K562 (cell line): ENCODE measurements around the gene IGSF21. TPM values are rescaled to one million over a fixed set of nuclear protein-coding genes. Genes with fewer than 3 reads are reported as not detected.

Experiments used
- ARID1B ChIP-seq: fragments of 450-650 bp; IDR thresholded peaks from 2 replicates; pipeline ENCODE4 v1.6.1; 2016; ENCODE audit warnings: antibody characterized with exemption, mild to moderate bottlenecking, inconsistent platforms
- ATF1 ChIP-seq, 2 experiments: fragments of 450-650 bp in 1 of 2; IDR thresholded peaks; 2 replicates each; pipeline ENCODE4 v1.6.1; 2016; ENCODE audit warnings: missing compliant biosample characterization in 1 of 2, missing genetic modification characterization in 1 of 2
- ATF4 ChIP-seq: fragments of 450-650 bp; formaldehyde crosslinking; IDR thresholded peaks from 2 replicates; pipeline ENCODE4 v1.4.0; 2022; ENCODE audit warnings: mild to moderate bottlenecking, moderate library complexity
- GABPA ChIP-seq: fragments of 200-800 bp; sonication (Bioruptor generic); conservative IDR thresholded peaks from 2 replicates; pipeline ENCODE4 v1.6.1; 2016; ENCODE audit warnings: low read depth, missing genetic modification characterization, missing compliant biosample characterization
- HBP1 ChIP-seq: fragments of 450-650 bp; formaldehyde crosslinking; IDR thresholded peaks from 2 replicates; pipeline ENCODE4 v1.4.0; 2022; ENCODE audit warnings: missing genetic modification characterization
- HIVEP1 ChIP-seq: fragments of 250-450 bp; sonication (Bioruptor Pico); IDR thresholded peaks from 2 replicates; pipeline ENCODE4 v1.4.0; 2020; ENCODE audit warnings: mild to moderate bottlenecking
- ID3 ChIP-seq, 2 experiments: fragments of 250-450 bp in 1 of 2; fragments of 450-650 bp in 1 of 2; sonication (Bioruptor Pico) in 1 of 2; IDR thresholded peaks; 2 replicates each; pipeline versions ENCODE4 v1.6.1 to v1.8.0; 2016 to 2021; ENCODE audit warnings: mild to moderate bottlenecking in 2 of 2, moderate library complexity in 2 of 2, missing compliant biosample characterization in 1 of 2, missing genetic modification characterization in 1 of 2
- ILF3 ChIP-seq: fragments of 450-650 bp; IDR thresholded peaks from 2 replicates; pipeline ENCODE4 v1.6.1; 2018; ENCODE audit warnings: antibody characterized with exemption, mild to moderate bottlenecking, moderate library complexity, borderline replicate concordance
- NR2C1 ChIP-seq, 2 experiments: fragments of 450-650 bp; IDR thresholded peaks; 2 replicates each; pipeline ENCODE4 v1.6.1; 2017; ENCODE audit warnings: mild to moderate bottlenecking in 2 of 2, antibody characterized with exemption in 1 of 2, inconsistent platforms in 1 of 2, missing compliant biosample characterization in 1 of 2, missing genetic modification characterization in 1 of 2
- NUFIP1 ChIP-seq: fragments of 450-650 bp; IDR thresholded peaks from 2 replicates; pipeline ENCODE4 v1.6.1; 2018; ENCODE audit not compliant: partially characterized antibody
- PATZ1 ChIP-seq: fragments of 250-450 bp; sonication (Bioruptor Pico); IDR thresholded peaks from 2 replicates; pipeline ENCODE4 v1.5.0; 2020; ENCODE audit warnings: mild to moderate bottlenecking, borderline replicate concordance
- POLR2AphosphoS5 ChIP-seq: IDR thresholded peaks from 2 replicates; pipeline ENCODE4 v1.6.1; 2011; ENCODE audit warnings: mild to moderate bottlenecking, low read depth, low read length, moderate library complexity; ENCODE audit not compliant: control insufficient read depth, insufficient read depth
- PURB ChIP-seq: sonication (generic); formaldehyde crosslinking; IDR thresholded peaks from 2 replicates; pipeline ENCODE4 v1.9.0; 2021; ENCODE audit warnings: low read depth, mild to moderate bottlenecking, missing genetic modification reagents
- SRF ChIP-seq, 2 experiments: fragments of 250-450, 450-650 bp in 1 of 2; sonication (Bioruptor Pico) in 1 of 2; sonication (generic) in 1 of 2; formaldehyde crosslinking; IDR thresholded peaks; 2 replicates each; pipeline versions ENCODE4 v1.5.0 to v1.5.1; 2020 to 2022; ENCODE audit warnings: mild to moderate bottlenecking in 1 of 2, missing genetic modification reagents in 1 of 2
- STAT5A ChIP-seq: IDR thresholded peaks from 2 replicates; pipeline ENCODE4 v1.6.1; 2012; ENCODE audit warnings: low read length, inconsistent platforms, borderline replicate concordance
- VEZF1 ChIP-seq: fragments of 200-800 bp; sonication (Bioruptor generic); IDR thresholded peaks from 2 replicates; pipeline ENCODE4 v1.6.1; 2017; ENCODE audit warnings: missing genetic modification characterization, missing compliant biosample characterization
- ZNF445 ChIP-seq: fragments of 250-450 bp; sonication (Bioruptor Pico); IDR thresholded peaks from 2 replicates; pipeline ENCODE4 v1.4.0; 2020; ENCODE audit warnings: low read depth, mild to moderate bottlenecking, moderate library complexity
- ZNF644 ChIP-seq: fragments of 200-800 bp; sonication (Bioruptor generic); IDR thresholded peaks from 2 replicates; pipeline ENCODE4 v1.6.1; 2016; ENCODE audit warnings: low read depth, missing genetic modification characterization, missing compliant biosample characterization
- polyA plus RNA-seq, 8 experiments: library from polyadenylated mRNA; depleted of rRNA in 4 of 8; stranded (reverse) in 5 of 8; unstranded in 3 of 8; fragments of >200 nt; fragmentation: Nextera tagmentation in 2 of 8; fragmentation: Illumina TruSeq in 1 of 8; extraction: Ambion mirVana in 2 of 8; extraction: Trizol in 1 of 8; gene quantifications; 2 replicates each; pipeline versions ENCODE4 v1.2.1 to v1.2.3, GENCODE V29; 2011 to 2014; ENCODE audit warnings: inconsistent platforms in 1 of 8, missing spikeins in 1 of 8
- total RNA-seq, 7 experiments: library from RNA; depleted of rRNA in 6 of 7; stranded (reverse); fragments of >200 nt in 6 of 7; fragmentation: Illumina TruSeq in 2 of 7; extraction: Trizol in 2 of 7; gene quantifications; 2 replicates each; pipeline versions ENCODE4 v1.2.1 to v1.2.3, GENCODE V29; 2011 to 2021; ENCODE audit warnings: low replicate concordance in 1 of 7

Gene IGSF21
- total and polyA plus RNA-seq, 9 of the 15 experiments (the other 6 are each of a cell fraction or from before 2014, with no cell fraction given) = not detected

GRCh38 chr1:18415448-18416027 lies 307.9 kb downstream of the IGSF21 start (continued):
- 0 out of 2 replicates have a peak, but pooled peaks have one; percentile 54 for TF ChIP-seq ATF4 (CRISPR knock-in tag)
- no peak for TF ChIP-seq NUFIP1
- TF ChIP-seq STAT5A = peak; percentile 87
- TF ChIP-seq NR2C1 (IDR thresholded peaks at IDR 0.05) = no peak
- peak; percentile 12; the same call in 1 of the 2 replicates for TF ChIP-seq NR2C1 (tag; IDR thresholded peaks at IDR 0.05)
- TF ChIP-seq ID3 (CRISPR knock-in tag; IDR thresholded peaks at IDR 0.05) = no peak
- 0 out of 2 replicates have a peak, but pooled peaks have one; percentile 35 for TF ChIP-seq ID3 (tag; IDR thresholded peaks at IDR 0.05)
- TF ChIP-seq PURB (CRISPR knock-in tag) = no peak
- TF ChIP-seq ILF3 = no peak
- TF ChIP-seq HIVEP1 (CRISPR knock-in tag) = 0 out of 2 replicates have a peak, but pooled peaks have one; percentile 51
- TF ChIP-seq VEZF1 (CRISPR knock-in tag) = peak; percentile 41
- peak; percentile 74; the same call in 1 of the 2 replicates for TF ChIP-seq ZNF644
- no peak for TF ChIP-seq POLR2AphosphoS5
- no peak for TF ChIP-seq ZNF445 (CRISPR knock-in tag)
- peak; percentile 39; the same call in 1 of the 2 replicates for TF ChIP-seq GABPA (tag)
- TF ChIP-seq ATF1 (CRISPR knock-in tag; IDR thresholded peaks at IDR 0.05) = no peak
- TF ChIP-seq ATF1 (tag; IDR thresholded peaks at IDR 0.05) = 0 out of 2 replicates have a peak, but pooled peaks have one; percentile 17
- TF ChIP-seq HBP1 (CRISPR knock-in tag) = peak; percentile 22; the same call in 1 of the 2 replicates
- TF ChIP-seq ARID1B = peak; percentile 35; the same call in 1 of the 2 replicates
- no peak for TF ChIP-seq PATZ1
- no peak for TF ChIP-seq SRF (CRISPR knock-in tag; IDR thresholded peaks at IDR 0.05)
